Psoas muscle (tissue), 8 donors: ENCODE data around the gene KRT72. TPM values are rescaled to one million over a fixed set of nuclear protein-coding genes. Genes with fewer than 3 reads are reported as not detected.
"Not testable (repeated sequence)": the region's sequence is repeated elsewhere in the genome, so short reads cannot be mapped to it uniquely, and the experiment has no call there.

Source experiments
- ATAC-seq, 4 donors: fragments of 200-7000 bp; cut with Tn5 transposase; one replicate each; pipeline ENCODE4 v1.9.1; 2020; ENCODE audit warnings: moderate library complexity in 3 of 4, mild to moderate bottlenecking in 2 of 4
- DNase-seq, 2 donors: peaks; one replicate each; pipeline ENCODE4 v3.0.0-alpha.2; 2020
- H3K27ac ChIP-seq: fragments of 200-600 bp; one replicate; pipeline ENCODE4 v1.8.0; 2022
- H3K27me3 ChIP-seq, 3 donors: fragments of 200-600 bp in 1 of 3; one replicate each; pipeline versions ENCODE4 v1.6.1 to v1.8.0; 2013 to 2022; ENCODE audit warnings: low read length in 2 of 3, mild to moderate bottlenecking in 2 of 3, moderate library complexity in 1 of 3; ENCODE audit not compliant: insufficient read depth in 3 of 3
- H3K36me3 ChIP-seq, 2 donors: fragments of 200-600 bp in 1 of 2; one replicate each; pipeline versions ENCODE4 v1.6.1 to v1.8.0; 2013 to 2022; ENCODE audit warnings: low read depth in 1 of 2, mild to moderate bottlenecking in 1 of 2, moderate library complexity in 1 of 2; ENCODE audit not compliant: insufficient read depth in 1 of 2
- H3K4me1 ChIP-seq: fragments of 200-600 bp; one replicate; pipeline ENCODE4 v1.8.0; 2022
- H3K4me3 ChIP-seq: fragments of 200-600 bp; one replicate; pipeline ENCODE4 v1.8.0; 2022; ENCODE audit warnings: mild to moderate bottlenecking
- H3K9me3 ChIP-seq: fragments of 200-600 bp; one replicate; pipeline ENCODE4 v1.8.0; 2022
- WGBS, 3 donors: extraction: QIAGEN DNeasy Blood & Tissue Kit; methylation state at CpG; one replicate each; pipeline versions ENCODE4 v1.1.6 to v1.1.7; 2013; 5-methylcytosine and 5-hydroxymethylcytosine counted together
- intact Hi-C, 2 donors: fragments of 100-400 bp; cut with DNase I; formaldehyde crosslinking; loops; one replicate each; pipeline versions ENCODE4 v1.11.0 to v1.14.2; 2022
- polyA plus RNA-seq, 3 donors: library from polyadenylated mRNA; stranded (reverse); fragments of 200-250 nt; gene quantifications; one replicate each; pipeline ENCODE4 v1.2.3, GENCODE V29; 2013
- total RNA-seq, 4 donors: library from RNA; stranded (reverse); fragmentation: NEBNext Ultra II Directional in 2 of 4; extraction: Animal tissue kit (Norgen Biotek cat#: 25700) in 2 of 4; gene quantifications; one replicate each; pipeline versions ENCODE4 v1.2.1 to v1.2.4, GENCODE V29; 2021 to 2023
- TF ChIP-seq, protein P1 (sequence below): fragments of 200-600 bp; IDR thresholded peaks from one replicate; pipeline ENCODE4 v1.8.0; 2022; ENCODE audit warnings: antibody characterized with exemption
- donor health status: healthy with polysubstance abuse.
- donor health status: DM: no; HTN: no; CAD: no; lungs with moderate emphysema.
- donor health status: Bipolar disorder and iron deficiency.
- donor health status: healthy.
- donor health status: DM: yes; HTN: yes; CAD: no.
- donor health status: DM: no; HTN: no; CAD: no.
- donor health status: DM: no; HTN: no; CAD: no.
- donor health status: DM: yes; HTN: yes; CAD: no.

KRT72 gene
- total and polyA plus RNA-seq, 7 donors = not detected

DNA sequence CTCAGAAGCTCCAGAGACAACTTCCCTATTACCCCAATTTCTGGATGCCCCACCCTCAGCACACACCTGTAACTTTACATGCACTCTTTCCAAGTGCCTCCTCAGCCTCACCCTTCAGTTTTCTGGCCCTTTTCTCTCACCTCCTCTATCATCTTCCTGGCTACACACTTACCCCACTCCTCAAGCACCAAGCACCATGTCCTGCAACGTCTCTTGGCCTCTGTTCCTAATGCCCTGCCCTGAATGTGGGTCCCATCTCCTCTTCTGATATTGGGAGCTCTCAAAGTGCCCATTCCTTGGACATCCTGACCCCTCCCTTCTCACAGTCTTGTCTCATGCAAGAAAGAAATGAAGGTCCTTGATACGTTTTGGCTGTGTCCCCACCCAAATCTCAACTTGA, 1.2 kb downstream of the KRT72 start:
- H3K4me3 ChIP-seq = no peak overlapping the region
- no peaks in the 10 kb centered on the region for H3K36me3 ChIP-seq
- H3K27me3 ChIP-seq = peaks cover 0 to 32% (median 8%) of the 10 kb centered on the region in 3 donors
- no peaks in the 10 kb centered on the region for H3K9me3 ChIP-seq
- no peak overlapping the region for H3K27ac ChIP-seq
- TF ChIP-seq, protein P1, sequence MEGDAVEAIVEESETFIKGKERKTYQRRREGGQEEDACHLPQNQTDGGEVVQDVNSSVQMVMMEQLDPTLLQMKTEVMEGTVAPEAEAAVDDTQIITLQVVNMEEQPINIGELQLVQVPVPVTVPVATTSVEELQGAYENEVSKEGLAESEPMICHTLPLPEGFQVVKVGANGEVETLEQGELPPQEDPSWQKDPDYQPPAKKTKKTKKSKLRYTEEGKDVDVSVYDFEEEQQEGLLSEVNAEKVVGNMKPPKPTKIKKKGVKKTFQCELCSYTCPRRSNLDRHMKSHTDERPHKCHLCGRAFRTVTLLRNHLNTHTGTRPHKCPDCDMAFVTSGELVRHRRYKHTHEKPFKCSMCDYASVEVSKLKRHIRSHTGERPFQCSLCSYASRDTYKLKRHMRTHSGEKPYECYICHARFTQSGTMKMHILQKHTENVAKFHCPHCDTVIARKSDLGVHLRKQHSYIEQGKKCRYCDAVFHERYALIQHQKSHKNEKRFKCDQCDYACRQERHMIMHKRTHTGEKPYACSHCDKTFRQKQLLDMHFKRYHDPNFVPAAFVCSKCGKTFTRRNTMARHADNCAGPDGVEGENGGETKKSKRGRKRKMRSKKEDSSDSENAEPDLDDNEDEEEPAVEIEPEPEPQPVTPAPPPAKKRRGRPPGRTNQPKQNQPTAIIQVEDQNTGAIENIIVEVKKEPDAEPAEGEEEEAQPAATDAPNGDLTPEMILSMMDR = no peak
- 49 to 67% (median 61%) methylated on average over 2 of the region's 2 CpGs for WGBS, 3 donors
- intact Hi-C loops = no loop called here
- DNase-seq (no peak), ATAC-seq (no peak)
- no peaks in the 10 kb centered on the region for H3K4me1 ChIP-seq

DNA sequence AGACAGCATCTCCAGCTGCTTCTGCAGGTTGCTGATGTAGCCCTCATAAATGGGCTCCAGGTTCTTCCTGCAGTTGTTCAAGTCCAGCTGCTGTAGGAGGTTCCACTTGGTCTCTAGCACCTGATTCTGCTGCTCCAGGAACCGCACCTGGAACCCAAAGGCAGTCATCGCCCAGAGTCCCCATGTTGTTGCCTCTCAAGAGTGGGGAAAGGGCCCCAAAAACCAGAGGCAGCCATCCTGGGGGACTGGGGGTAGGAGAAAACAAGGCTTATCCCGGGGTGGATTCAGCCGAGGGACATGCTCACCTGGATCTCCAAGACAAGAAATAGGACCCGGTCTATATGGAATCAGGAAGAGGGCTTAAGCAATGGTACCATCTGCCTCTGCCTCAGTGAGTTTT, 2.3 kb downstream of the KRT72 start:
- intact Hi-C loops = no loop called here
- Histone ChIP-seq H3K4me3 (no peak overlapping the region), H3K9me3 (no peaks in the 10 kb centered on the region), H3K4me1 (no peaks in the 10 kb centered on the region), H3K27me3 (peaks cover 0 to 32% (median 8%) of the 10 kb centered on the region in 3 donors), H3K36me3 (no peaks in the 10 kb centered on the region), H3K27ac (no peak overlapping the region)
- DNase-seq (no peak), ATAC-seq (no peak)
- TF ChIP-seq, protein P1 = no peak
- WGBS, 3 donors = 86 to 92% (median 89%) methylated on average over 5 of the region's 5 CpGs

DNA sequence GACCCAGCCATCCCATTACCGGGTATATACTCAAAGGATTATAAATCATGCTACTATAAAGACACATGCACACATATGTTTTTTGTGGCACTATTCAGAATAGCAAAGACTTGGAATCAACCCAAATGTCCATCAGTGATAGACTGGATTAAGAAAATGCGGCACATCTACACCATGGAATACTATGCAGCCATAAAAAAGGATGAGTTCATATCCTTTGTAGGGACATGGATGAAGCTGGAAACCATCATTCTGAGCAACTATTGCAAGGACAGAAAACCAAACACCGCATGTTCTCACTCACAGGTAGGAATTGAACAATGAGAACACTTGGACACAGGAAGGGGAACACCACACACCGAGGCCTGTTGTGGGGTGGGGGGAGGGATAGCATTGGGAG, 7.0 kb downstream of the KRT72 start:
- H3K4me1 ChIP-seq, H3K27me3 ChIP-seq: not testable (repeated sequence)

DNA sequence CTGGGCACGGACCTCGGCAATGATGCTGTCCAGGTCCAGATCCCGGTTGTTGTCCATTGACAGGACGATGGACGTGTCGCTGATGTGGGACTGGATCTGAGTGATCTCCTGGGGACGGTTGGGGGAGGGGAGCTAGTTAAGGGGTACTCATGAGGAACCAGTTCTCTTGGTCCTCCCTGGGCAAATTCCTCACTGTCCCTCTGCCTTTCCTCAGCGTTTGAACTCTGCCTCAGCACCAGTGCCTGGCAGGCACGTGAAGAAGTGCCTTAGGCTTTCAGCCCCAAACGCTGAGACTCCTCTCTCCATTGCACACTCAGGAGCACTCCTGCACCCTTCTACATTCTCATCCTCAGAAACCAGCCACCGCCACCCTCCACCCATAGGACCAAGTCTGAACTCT, 9.7 kb downstream of the KRT72 start:
- Histone ChIP-seq H3K4me3 (no peak overlapping the region), H3K36me3 (no peaks in the 10 kb centered on the region), H3K9me3 (no peaks in the 10 kb centered on the region), H3K4me1 (no peaks in the 10 kb centered on the region), H3K27me3 (peaks cover 0 to 2% (median 1%) of the 10 kb centered on the region in 3 donors), H3K27ac (no peak overlapping the region)
- DNase-seq (no peak), ATAC-seq (no peak)
- intact Hi-C loops = no loop called here
- 89 to 90% (median 90%) methylated on average over 11 of the region's 11 CpGs for WGBS, 3 donors
- TF ChIP-seq, protein P1 = no peak

More for the DNA sequence above, 7.0 kb downstream of the KRT72 start:
- ATAC-seq, H3K4me3 ChIP-seq, H3K27ac ChIP-seq, H3K9me3 ChIP-seq, DNase-seq, H3K36me3 ChIP-seq, intact Hi-C loops: not testable (repeated sequence)
- 85 to 91% (median 90%) methylated on average over 4 of the region's 4 CpGs for WGBS, 3 donors

DNA sequence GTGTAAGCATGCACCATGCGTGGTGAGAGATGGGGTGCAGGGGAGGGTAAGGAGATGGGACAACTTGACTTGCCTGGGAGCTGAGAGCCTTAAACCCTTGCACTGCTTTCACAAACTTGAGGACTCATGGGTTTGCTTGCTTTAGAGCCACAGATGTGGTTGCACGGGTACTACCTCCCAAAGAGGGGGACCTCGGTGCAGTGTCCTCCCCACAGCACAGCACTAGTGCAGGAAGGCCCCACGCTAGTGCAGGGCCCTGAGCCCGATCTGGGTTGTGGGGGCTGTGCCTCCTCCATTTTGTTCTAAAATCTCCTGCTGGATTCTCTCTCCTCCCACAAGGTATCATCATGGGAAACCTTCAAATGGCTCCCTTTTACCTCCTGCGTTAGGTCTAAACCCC, 11.2 kb downstream of the KRT72 start:
- no peaks in the 10 kb centered on the region for H3K4me1 ChIP-seq
- no peak for ATAC-seq

More for the DNA sequence above, 11.2 kb downstream of the KRT72 start:
- Histone ChIP-seq H3K27ac (no peak overlapping the region), H3K36me3 (no peaks in the 10 kb centered on the region), H3K9me3 (no peaks in the 10 kb centered on the region), H3K4me3 (no peak overlapping the region), H3K27me3 (peaks cover 0 to 2% (median 0%) of the 10 kb centered on the region in 3 donors)
- intact Hi-C loops = no loop called here
- no peak for DNase-seq
- TF ChIP-seq, protein P1 = no peak
- WGBS, 3 donors = 91 to 94% (median 92%) methylated on average over 6 of the region's 6 CpGs
